ENCODE results near the gene TOMT.

DNA sequence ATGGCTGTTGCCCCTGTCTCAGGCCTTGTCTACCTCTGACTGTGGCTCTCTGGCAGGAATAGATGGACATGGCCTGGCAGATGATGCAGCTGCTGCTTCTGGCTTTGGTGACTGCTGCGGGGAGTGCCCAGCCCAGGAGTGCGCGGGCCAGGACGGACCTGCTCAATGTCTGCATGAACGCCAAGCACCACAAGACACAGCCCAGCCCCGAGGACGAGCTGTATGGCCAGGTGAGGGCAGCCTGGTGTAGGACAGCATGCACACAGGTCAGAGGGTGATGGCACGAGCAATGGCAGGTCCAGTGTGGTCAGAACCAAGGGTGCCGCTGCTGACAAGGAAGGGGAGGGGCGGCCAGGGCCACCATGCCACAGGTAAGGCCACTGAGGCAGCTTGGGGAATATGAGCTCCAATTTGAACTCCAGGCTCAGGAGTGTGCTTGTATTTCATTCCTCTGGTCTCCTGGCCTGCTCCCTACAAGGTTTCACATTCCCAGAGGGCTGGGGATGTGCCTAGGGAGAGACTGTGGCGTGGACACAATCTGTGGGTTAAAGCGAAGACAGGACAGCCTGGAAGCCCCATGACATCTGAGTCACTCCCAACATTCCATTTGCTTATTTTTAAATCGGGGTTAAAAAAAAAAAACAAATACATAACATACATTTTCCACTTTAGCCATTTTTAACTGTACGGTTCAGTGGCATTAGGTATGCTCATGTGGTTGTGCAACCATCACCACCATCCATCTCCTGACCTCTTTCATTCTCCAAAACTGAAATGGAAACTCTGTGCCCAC lies 30.4 kb downstream of the TOMT start:
- TF ChIP-seq, protein P1, sequence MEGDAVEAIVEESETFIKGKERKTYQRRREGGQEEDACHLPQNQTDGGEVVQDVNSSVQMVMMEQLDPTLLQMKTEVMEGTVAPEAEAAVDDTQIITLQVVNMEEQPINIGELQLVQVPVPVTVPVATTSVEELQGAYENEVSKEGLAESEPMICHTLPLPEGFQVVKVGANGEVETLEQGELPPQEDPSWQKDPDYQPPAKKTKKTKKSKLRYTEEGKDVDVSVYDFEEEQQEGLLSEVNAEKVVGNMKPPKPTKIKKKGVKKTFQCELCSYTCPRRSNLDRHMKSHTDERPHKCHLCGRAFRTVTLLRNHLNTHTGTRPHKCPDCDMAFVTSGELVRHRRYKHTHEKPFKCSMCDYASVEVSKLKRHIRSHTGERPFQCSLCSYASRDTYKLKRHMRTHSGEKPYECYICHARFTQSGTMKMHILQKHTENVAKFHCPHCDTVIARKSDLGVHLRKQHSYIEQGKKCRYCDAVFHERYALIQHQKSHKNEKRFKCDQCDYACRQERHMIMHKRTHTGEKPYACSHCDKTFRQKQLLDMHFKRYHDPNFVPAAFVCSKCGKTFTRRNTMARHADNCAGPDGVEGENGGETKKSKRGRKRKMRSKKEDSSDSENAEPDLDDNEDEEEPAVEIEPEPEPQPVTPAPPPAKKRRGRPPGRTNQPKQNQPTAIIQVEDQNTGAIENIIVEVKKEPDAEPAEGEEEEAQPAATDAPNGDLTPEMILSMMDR (IDR thresholded peaks at IDR 0.05) = no peak
- TF ChIP-seq FOSL2 (IDR thresholded peaks at IDR 0.05) = no peak
- TF ChIP-seq FOSL2 (CRISPR knock-in tag; IDR thresholded peaks at IDR 0.05) = no peak
- TF ChIP-seq POLR2A (IDR thresholded peaks at IDR 0.05; ENCODE audit: low read length) = no peak
- TF ChIP-seq MYC (IDR thresholded peaks at IDR 0.05; ENCODE audit: borderline replicate concordance, low read length) = no peak
- TF ChIP-seq RNF2 (IDR thresholded peaks at IDR 0.05; ENCODE audit: borderline replicate concordance, low read depth) = no peak
- TF ChIP-seq CEBPB (IDR thresholded peaks at IDR 0.05) = no peak
- TF ChIP-seq, protein P2, sequence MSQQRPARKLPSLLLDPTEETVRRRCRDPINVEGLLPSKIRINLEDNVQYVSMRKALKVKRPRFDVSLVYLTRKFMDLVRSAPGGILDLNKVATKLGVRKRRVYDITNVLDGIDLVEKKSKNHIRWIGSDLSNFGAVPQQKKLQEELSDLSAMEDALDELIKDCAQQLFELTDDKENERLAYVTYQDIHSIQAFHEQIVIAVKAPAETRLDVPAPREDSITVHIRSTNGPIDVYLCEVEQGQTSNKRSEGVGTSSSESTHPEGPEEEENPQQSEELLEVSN (IDR thresholded peaks at IDR 0.05; ENCODE audit: borderline replicate concordance, low read depth) = no peak
- TF ChIP-seq HDAC2 (IDR thresholded peaks at IDR 0.05) = no peak
- no peak for TF ChIP-seq EP300 (IDR thresholded peaks at IDR 0.05)
- TF ChIP-seq POLR2AphosphoS2 (conservative IDR thresholded peaks at IDR 0.05; ENCODE audit: low read length) = no peak
- TF ChIP-seq, protein P3, sequence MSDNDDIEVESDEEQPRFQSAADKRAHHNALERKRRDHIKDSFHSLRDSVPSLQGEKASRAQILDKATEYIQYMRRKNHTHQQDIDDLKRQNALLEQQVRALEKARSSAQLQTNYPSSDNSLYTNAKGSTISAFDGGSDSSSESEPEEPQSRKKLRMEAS (IDR thresholded peaks at IDR 0.05) = no peak
